HEK293 (cell line): Measurements from ENCODE around the gene RDH12.

Source experiments
- CTCF ChIP-seq: fragments of 450-650 bp; formaldehyde crosslinking; IDR thresholded peaks from 2 replicates; pipeline ENCODE4 v1.5.1; 2016; ENCODE audit warnings: missing biosample characterization, missing genetic modification characterization
- REST ChIP-seq: fragments of 450-650 bp; formaldehyde crosslinking; IDR thresholded peaks from 2 replicates; pipeline ENCODE4 v1.5.1; 2016; ENCODE audit warnings: missing biosample characterization, missing genetic modification characterization
- YY1 ChIP-seq: fragments of 450-650 bp; formaldehyde crosslinking; IDR thresholded peaks from 2 replicates; pipeline ENCODE4 v1.5.1; 2018; ENCODE audit warnings: missing biosample characterization, missing genetic modification characterization
- ZBTB49 ChIP-seq: fragments of 450-650 bp; formaldehyde crosslinking; IDR thresholded peaks from 2 replicates; pipeline ENCODE4 v1.5.1; 2016; ENCODE audit warnings: missing biosample characterization, missing genetic modification characterization, low read depth
- ZNF140 ChIP-seq: fragments of 450-650 bp; formaldehyde crosslinking; IDR thresholded peaks from 2 replicates; pipeline ENCODE4 v1.5.1; 2016; ENCODE audit warnings: missing biosample characterization, missing genetic modification characterization
- ZNF239 ChIP-seq: fragments of 450-650 bp; formaldehyde crosslinking; IDR thresholded peaks from 2 replicates; pipeline ENCODE4 v1.5.1; 2016; ENCODE audit warnings: missing biosample characterization, missing genetic modification characterization
- ZNF292 ChIP-seq: fragments of 450-650 bp; formaldehyde crosslinking; IDR thresholded peaks from 2 replicates; pipeline ENCODE4 v1.5.1; 2016; ENCODE audit warnings: low read depth, missing biosample characterization, missing genetic modification characterization, borderline replicate concordance
- ZNF354C ChIP-seq: fragments of 450-650 bp; formaldehyde crosslinking; IDR thresholded peaks from 2 replicates; pipeline ENCODE4 v1.5.1; 2016; ENCODE audit warnings: missing biosample characterization, missing genetic modification characterization, low read depth, borderline replicate concordance
- ZNF677 ChIP-seq: fragments of 450-650 bp; IDR thresholded peaks from 2 replicates; pipeline ENCODE4 v1.5.0; 2018; ENCODE audit warnings: missing biosample characterization, mild to moderate bottlenecking, missing genetic modification characterization, moderate library complexity
- ZNF830 ChIP-seq: fragments of 450-650 bp; IDR thresholded peaks from 2 replicates; pipeline ENCODE4 v1.5.0; 2018; ENCODE audit warnings: missing biosample characterization, missing genetic modification characterization, low read depth, mild to moderate bottlenecking, moderate library complexity

- TF ChIP-seq YY1 (no peak), ZNF239 (no peak), CTCF (tag by site-specific recombination) (no peak), ZNF292 (tag by site-specific recombination) (no peak), ZNF140 (tag by site-specific recombination) (no peak), ZBTB49 (tag by site-specific recombination) (no peak), ZNF354C (tag by site-specific recombination) (no peak), REST (tag by site-specific recombination) (no peak), ZNF830 (tag by site-specific recombination) (no peak), ZNF677 (tag by site-specific recombination) (no peak)
These were observed 47.8 kb downstream of the RDH12 start for GRCh38 chr14:67749341-67750084.
